Activated T-cell treated with anti-CD3 and anti-CD28 coated beads for 1 hour (primary cell): ENCODE data around the gene SMARCB1.
"Not testable (repeated sequence)": the region's sequence is repeated elsewhere in the genome, so short reads cannot be mapped to it uniquely, and the experiment has no call there.

Experiments
- DNase-seq: peaks from one replicate; pipeline ENCODE4 v3.0.0-alpha.2; 2020; ENCODE audit warnings: low read depth

SMARCB1 gene

GRCh38 chr22:23846081-23846469 is 59.3 kb downstream of the SMARCB1 start:
- no peak for DNase-seq

- no peak for DNase-seq
These were observed 60.6 kb downstream of the SMARCB1 start for GRCh38 chr22:23847310-23847920.

GRCh38 chr22:23847991-23848864 is 61.5 kb downstream of the SMARCB1 start:
- DNase-seq: no peak

- DNase-seq: peak; percentile 81
These were observed 62.5 kb downstream of the SMARCB1 start for GRCh38 chr22:23849009-23850006.

GRCh38 chr22:23850136-23850611 is 63.4 kb downstream of the SMARCB1 start:
- DNase-seq: no peak

- DNase-seq: no peak
These were observed 70.2 kb downstream of the SMARCB1 start for GRCh38 chr22:23856721-23857605.

- DNase-seq: peak; percentile 88
These were observed 71.1 kb downstream of the SMARCB1 start, which contains the start of gene SLC2A11 for GRCh38 chr22:23857606-23858483. Gene SLC2A11, plus strand, starts transcription at chr22:23857875. Its CDS starts 125 bp downstream, at chr22:23858000.

GRCh38 chr22:23858484-23858815 is 71.7 kb downstream of the SMARCB1 start:
- DNase-seq: no peak

GRCh38 chr22:23859201-23859600 is 72.4 kb downstream of the SMARCB1 start:
- no peak for DNase-seq

GRCh38 chr22:23860187-23860586 is 73.4 kb downstream of the SMARCB1 start:
- DNase-seq: not testable (repeated sequence)

GRCh38 chr22:23862103-23862502 is 75.3 kb downstream of the SMARCB1 start:
- DNase-seq: no peak

GRCh38 chr22:23864499-23865154 is 77.9 kb downstream of the SMARCB1 start:
- not testable (repeated sequence) for DNase-seq

- no peak for DNase-seq
These were observed 81.8 kb downstream of the SMARCB1 start for GRCh38 chr22:23868580-23868979.

GRCh38 chr22:23874871-23875270 is 88.1 kb downstream of the SMARCB1 start:
- DNase-seq: no peak

- no peak for DNase-seq
These were observed 89.0 kb downstream of the SMARCB1 start for GRCh38 chr22:23875801-23876200.

GRCh38 chr22:23877566-23877965 is 90.8 kb downstream of the SMARCB1 start:
- no peak for DNase-seq

- DNase-seq: no peak
These were observed 91.5 kb downstream of the SMARCB1 start for GRCh38 chr22:23878219-23878618.

GRCh38 chr22:23882370-23882769 is 95.6 kb downstream of the SMARCB1 start:
- no peak for DNase-seq

- no peak for DNase-seq
These were observed 96.9 kb downstream of the SMARCB1 start for GRCh38 chr22:23883658-23884057.
